ENCODE results near the gene TBX15.

GRCh38 chr1:118977600-118977999 lies 10.5 kb downstream of the TBX15 start:
- TF ChIP-seq CTCF (IDR thresholded peaks at IDR 0.05) (no peak), POLR2A (IDR thresholded peaks at IDR 0.05) (no peak)
